ENCODE data around the gene ALDH5A1.

- TF ChIP-seq MYC (IDR thresholded peaks at IDR 0.05; ENCODE audit: insufficient read depth, insufficient read length, insufficient replicate concordance, low read length, severe bottlenecking) (no peak), SUZ12 (IDR thresholded peaks at IDR 0.05; ENCODE audit: unreplicated experiment) (no peak), CTCF (IDR thresholded peaks at IDR 0.05 in 2 of 3, conservative IDR thresholded peaks at IDR 0.05 in 1 of 3; ENCODE audit: control insufficient read depth in 2 of 3, extremely low read depth in 1 of 3, insufficient read depth in 1 of 3, low read depth in 3 of 3, low read length in 3 of 3) (no peak), POLR2AphosphoS2 (IDR thresholded peaks at IDR 0.05; ENCODE audit: low read depth, low read length) (no peak), ESRRA (IDR thresholded peaks at IDR 0.05; ENCODE audit: low read length) (no peak), ZSCAN29 (IDR thresholded peaks at IDR 0.05) (no peak), NRF1 (conservative IDR thresholded peaks at IDR 0.05; ENCODE audit: low read depth, low read length) (no peak), CREB1 (IDR thresholded peaks at IDR 0.05; ENCODE audit: low read depth) (0 out of 2 replicates have a peak, but pooled peaks have one; percentile 42)
- TF ChIP-seq, protein P1, sequence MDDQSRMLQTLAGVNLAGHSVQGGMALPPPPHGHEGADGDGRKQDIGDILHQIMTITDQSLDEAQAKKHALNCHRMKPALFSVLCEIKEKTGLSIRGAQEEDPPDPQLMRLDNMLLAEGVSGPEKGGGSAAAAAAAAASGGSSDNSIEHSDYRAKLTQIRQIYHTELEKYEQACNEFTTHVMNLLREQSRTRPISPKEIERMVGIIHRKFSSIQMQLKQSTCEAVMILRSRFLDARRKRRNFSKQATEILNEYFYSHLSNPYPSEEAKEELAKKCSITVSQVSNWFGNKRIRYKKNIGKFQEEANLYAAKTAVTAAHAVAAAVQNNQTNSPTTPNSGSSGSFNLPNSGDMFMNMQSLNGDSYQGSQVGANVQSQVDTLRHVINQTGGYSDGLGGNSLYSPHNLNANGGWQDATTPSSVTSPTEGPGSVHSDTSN (IDR thresholded peaks at IDR 0.05; ENCODE audit: insufficient replicate concordance, low read depth, low read length): no peak
These were observed 27.7 kb downstream of the ALDH5A1 start for GRCh38 chr6:24522228-24523176.
